GM12873 (cell line): Measurements from ENCODE around the gene XYLT1.

ENCODE experiments used
- TF ChIP-seq, protein P1 (sequence below): IDR thresholded peaks from 2 replicates; pipeline ENCODE4 v1.5.1; 2012; ENCODE audit warnings: low read depth, mild to moderate bottlenecking, moderate library complexity, low read length, control low read depth; ENCODE audit not compliant: insufficient read depth; ENCODE audit errors: missing control alignments

XYLT1 gene

DNA sequence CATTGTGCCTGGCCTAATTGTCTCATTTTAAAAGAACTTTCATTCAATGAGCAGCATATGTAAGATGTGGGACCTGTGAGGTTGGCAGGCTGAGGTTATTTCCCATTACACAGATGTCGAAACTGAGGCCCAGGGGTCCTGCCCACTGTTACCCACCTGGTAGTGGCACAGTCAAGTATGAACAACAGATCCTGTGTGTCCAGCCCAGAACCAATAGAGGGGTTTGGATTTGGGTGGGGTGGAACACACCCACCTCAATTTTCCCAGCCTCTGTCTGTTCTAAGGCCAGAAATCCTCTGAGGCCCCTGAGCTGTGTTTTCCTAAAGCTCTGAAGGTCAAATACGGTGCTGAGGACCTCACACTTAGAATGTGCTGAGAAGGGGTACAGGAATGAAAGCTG lies 179.5 kb downstream of the XYLT1 start:
- TF ChIP-seq, protein P1, sequence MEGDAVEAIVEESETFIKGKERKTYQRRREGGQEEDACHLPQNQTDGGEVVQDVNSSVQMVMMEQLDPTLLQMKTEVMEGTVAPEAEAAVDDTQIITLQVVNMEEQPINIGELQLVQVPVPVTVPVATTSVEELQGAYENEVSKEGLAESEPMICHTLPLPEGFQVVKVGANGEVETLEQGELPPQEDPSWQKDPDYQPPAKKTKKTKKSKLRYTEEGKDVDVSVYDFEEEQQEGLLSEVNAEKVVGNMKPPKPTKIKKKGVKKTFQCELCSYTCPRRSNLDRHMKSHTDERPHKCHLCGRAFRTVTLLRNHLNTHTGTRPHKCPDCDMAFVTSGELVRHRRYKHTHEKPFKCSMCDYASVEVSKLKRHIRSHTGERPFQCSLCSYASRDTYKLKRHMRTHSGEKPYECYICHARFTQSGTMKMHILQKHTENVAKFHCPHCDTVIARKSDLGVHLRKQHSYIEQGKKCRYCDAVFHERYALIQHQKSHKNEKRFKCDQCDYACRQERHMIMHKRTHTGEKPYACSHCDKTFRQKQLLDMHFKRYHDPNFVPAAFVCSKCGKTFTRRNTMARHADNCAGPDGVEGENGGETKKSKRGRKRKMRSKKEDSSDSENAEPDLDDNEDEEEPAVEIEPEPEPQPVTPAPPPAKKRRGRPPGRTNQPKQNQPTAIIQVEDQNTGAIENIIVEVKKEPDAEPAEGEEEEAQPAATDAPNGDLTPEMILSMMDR, result no peak

DNA sequence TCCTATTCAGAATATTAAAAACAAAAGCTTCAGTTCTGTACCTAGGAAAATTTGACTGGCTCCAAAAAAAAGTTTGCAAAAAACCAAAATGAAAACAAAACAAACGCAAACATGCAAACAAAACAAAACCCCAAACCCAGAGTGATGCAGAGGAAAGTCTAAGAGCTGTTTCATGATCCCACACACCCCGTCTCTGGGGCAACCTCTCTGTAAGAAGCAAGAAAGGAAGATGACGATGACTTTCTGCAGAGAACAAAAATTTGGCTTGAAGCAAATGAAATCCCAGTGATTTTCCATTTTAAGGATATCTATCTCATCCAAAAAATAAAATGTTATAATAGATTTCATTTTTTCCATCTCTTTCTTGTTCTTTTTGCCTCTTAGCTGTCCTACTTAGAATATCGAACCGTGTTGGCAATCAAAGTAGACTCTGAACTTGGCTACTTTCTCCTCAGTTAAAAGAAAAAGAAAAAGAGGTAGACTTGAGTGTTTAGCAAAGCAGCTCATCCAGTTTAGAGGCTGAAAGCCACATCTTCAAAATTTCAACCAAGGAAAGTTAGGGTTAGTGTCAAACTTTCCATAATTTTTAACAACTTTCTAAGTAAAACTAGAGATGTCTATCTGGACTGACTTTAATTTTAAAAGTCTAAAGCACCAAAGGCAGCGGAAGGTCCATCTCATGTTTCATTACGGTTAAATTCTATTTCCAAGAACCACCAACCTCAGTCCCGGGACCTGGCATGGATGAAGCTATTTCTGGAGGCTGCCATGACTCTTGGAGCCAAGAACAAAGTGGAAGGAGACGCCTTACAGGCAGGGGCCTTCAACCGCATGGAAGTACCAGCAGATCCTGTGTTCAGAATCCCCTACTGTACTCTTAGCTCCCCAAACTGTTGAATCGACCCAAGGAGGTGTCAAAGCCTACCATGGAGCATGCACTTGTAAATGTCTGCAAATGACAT lies 180.8 kb downstream of the XYLT1 start:
- TF ChIP-seq, protein P1, result no peak

DNA sequence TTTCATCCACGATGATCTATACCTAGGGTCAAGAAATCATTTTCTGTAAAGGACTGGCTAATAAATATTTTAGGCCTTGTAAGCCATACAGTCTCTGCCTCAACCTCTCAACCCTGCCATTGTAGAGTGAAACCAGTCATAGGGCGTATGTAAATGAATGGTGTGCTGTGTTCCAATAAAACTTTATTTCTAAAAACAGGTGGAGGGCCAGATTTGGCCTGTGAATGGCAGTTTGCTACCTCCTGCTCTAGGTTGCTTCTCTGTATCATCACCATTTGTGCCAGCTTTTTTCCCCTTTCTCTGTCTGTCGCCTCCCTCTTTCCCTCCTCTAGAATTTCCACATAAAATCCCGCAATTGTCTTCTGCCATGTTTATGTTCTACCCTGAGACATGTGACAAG lies 181.7 kb downstream of the XYLT1 start:
- TF ChIP-seq, protein P1, result no peak

DNA sequence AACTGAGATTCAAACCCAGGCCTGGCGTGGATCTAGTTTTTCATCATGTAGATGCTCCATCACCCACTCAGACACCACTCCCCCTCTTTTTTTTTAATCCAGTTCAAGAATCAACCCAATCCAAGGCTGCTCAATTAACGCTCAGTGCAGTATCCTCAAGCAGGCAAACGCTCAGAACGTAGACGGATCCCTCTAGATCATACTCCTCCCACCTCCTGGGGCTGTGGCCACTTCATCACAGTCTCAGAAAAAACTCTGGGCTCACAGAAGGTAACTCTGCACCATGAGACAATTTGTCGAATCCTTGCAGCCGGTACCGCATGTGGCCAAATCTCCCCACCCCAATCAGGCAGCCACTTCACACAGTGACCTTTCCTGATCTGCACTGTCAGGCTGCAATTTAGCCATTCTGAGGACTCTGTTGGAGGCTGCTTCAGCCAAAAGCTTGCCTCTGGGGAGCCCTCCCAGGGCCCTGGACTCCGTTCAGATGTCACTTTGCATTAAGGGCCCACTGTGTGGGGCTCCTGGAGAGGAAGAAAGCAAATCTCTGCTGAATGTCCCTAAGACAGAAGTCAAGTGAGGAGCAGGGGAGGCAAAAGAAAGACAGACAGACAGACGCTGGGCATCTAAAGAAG lies 183.5 kb downstream of the XYLT1 start:
- TF ChIP-seq, protein P1, result no peak

DNA sequence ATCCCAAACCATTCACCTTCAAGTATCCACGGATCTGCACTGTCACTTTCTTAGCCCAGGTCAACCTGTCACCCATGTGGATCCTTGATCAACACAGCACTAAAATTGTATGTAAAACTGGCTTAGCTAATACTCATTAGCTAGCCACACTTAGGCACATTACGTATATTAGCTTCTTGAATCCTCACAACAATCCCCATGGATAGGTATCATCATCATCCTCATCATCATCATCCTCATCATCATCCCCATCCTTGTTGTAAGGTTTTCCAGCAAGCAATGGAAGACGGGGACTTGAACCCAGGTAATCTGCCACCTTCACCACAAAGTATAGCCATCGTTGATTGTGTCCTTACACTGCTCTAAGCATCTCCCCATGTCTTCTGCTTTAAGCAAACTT lies 184.3 kb downstream of the XYLT1 start:
- TF ChIP-seq, protein P1, result no peak

DNA sequence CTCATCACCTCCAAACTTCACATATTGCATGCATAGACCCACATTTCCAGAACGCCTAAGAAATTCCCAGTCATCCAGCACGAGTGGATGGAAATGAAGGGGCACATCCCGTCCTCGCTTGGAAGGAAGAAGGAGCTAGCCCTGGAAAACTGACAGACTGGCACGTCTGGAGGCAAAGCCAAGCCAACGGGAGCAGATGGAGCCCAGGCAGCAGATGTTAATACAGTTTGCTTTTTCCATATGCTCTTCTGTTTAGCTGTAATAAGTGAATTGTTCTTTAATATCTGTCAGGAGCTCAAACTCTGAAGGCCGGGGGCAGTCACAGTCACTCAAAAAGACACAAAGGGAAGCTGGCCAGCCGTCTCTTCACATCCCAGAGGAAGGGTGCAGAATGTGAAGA lies 187.7 kb downstream of the XYLT1 start:
- TF ChIP-seq, protein P1, result no peak

DNA sequence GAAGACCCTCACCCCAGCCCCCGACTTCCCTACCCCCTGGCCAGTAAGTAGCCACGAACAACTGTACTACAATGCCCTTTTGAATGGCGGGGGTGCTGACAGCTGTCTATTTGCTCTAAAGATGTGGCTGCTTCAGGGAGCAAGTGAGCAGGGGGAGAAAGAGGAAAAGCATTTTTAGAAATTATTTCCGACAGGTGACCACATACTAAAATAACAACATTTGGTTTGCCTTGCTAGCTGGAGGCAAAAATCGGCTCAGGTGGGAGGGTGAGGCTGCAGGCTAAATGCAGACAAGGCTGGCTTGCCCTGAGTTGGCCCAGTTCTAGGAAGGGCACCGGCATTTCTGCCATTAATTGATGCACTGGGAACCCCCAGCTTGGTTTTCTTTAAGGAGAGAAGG lies 188.5 kb downstream of the XYLT1 start:
- TF ChIP-seq, protein P1, result no peak
